IMR-90 (cell line): ENCODE data around the gene IFIT1B. TPM values are rescaled to one million over a fixed set of nuclear protein-coding genes. Genes with fewer than 3 reads are reported as not detected.

ENCODE experiments used
- ATAC-seq: fragments of 200-7000 bp; cut with Tn5 transposase; 2 replicates; pipeline ENCODE4 v1.9.1; 2020; ENCODE audit warnings: low read depth, mild to moderate bottlenecking, moderate library complexity
- BruUV-seq: library from RNA; stranded (reverse); fragments of 400-500 nt; replicated peaks from 2 replicates; lab custom pipeline; 2021; lab: Mats Ljungman, UMichigan
- CTCF ChIA-PET: fragments of 300-600 bp; formaldehyde crosslinking; extraction: SDS; loops from one replicate; lab custom pipeline; 2021; ENCODE audit warnings: antibody characterized with exemption; lab: Yijun Ruan, JAX
- POLR2A ChIA-PET: fragments of 300-600 bp; sonication (Branson Sonifier 250); formaldehyde crosslinking; loops from one replicate; lab custom pipeline; 2022; ENCODE audit warnings: antibody characterized with exemption; ENCODE audit not compliant: unreplicated experiment; lab: Charles Lee
- DNase-seq: peaks from one replicate; pipeline ENCODE4 v3.0.0; 2013
- H2AFZ ChIP-seq: replicated peaks from 2 replicates; pipeline ENCODE3; 2013; ENCODE audit warnings: low read length, mild to moderate bottlenecking; ENCODE audit not compliant: poor library complexity
- H2AK5ac ChIP-seq: 2 replicates; pipeline ENCODE4 v1.6.1; 2013; ENCODE audit warnings: low read depth, low read length, inconsistent platforms
- H2AK9ac ChIP-seq: replicated peaks from 2 replicates; pipeline ENCODE3; 2013; ENCODE audit warnings: mild to moderate bottlenecking, low read depth, low read length, moderate library complexity; ENCODE audit not compliant: poor library complexity
- H2BK120ac ChIP-seq: 2 replicates; pipeline ENCODE4 v1.6.1; 2013; ENCODE audit warnings: low read depth, low read length, inconsistent platforms
- H2BK15ac ChIP-seq: 3 replicates; pipeline ENCODE4 v1.6.1; 2013; ENCODE audit warnings: low read depth, low read length, inconsistent platforms
- H2BK20ac ChIP-seq: 2 replicates; pipeline ENCODE4 v1.6.1; 2013; ENCODE audit warnings: low read depth, mild to moderate bottlenecking, inconsistent platforms, low read length, moderate library complexity
- H2BK5ac ChIP-seq: 2 replicates; pipeline ENCODE4 v1.6.1; 2013; ENCODE audit warnings: mild to moderate bottlenecking, low read depth, low read length, inconsistent platforms; ENCODE audit not compliant: poor library complexity, severe bottlenecking
- H3K14ac ChIP-seq: replicated peaks from 2 replicates; pipeline ENCODE4 v1.6.1; 2013; ENCODE audit warnings: low read depth, low read length, inconsistent platforms
- H3K18ac ChIP-seq: 2 replicates; pipeline ENCODE4 v1.6.1; 2013; ENCODE audit warnings: low read depth, low read length, control low read depth
- H3K23ac ChIP-seq: 2 replicates; pipeline ENCODE4 v1.6.1; 2013; ENCODE audit warnings: low read depth, low read length, inconsistent platforms
- H3K27ac ChIP-seq: 2 replicates; pipeline ENCODE4 v1.5.1; 2013; ENCODE audit warnings: mild to moderate bottlenecking, control low read depth, low read length; ENCODE audit not compliant: insufficient read depth
- H3K27me3 ChIP-seq: 2 replicates; pipeline ENCODE4 v1.6.1; 2013; ENCODE audit warnings: low read length; ENCODE audit not compliant: control insufficient read depth, insufficient read depth
- H3K36me3 ChIP-seq: 2 replicates; pipeline ENCODE4 v1.6.1; 2013; ENCODE audit warnings: low read length, mixed read lengths; ENCODE audit not compliant: control insufficient read depth, insufficient read depth
- H3K4ac ChIP-seq: 2 replicates; pipeline ENCODE4 v1.6.1; 2013; ENCODE audit warnings: low read depth, low read length, inconsistent platforms
- H3K4me1 ChIP-seq: 2 replicates; pipeline ENCODE4 v1.6.1; 2013; ENCODE audit warnings: low read length, mixed read lengths; ENCODE audit not compliant: control insufficient read depth, insufficient read depth
- H3K4me2 ChIP-seq: 2 replicates; pipeline ENCODE4 v1.6.1; 2013; ENCODE audit warnings: low read depth, mild to moderate bottlenecking, control low read depth, low read length, moderate library complexity
- H3K4me3 ChIP-seq: 2 replicates; pipeline ENCODE4 v1.5.1; 2013; ENCODE audit warnings: low read depth, mild to moderate bottlenecking, control low read depth, low read length, moderate library complexity; ENCODE audit not compliant: insufficient read depth
- H3K56ac ChIP-seq: 2 replicates; pipeline ENCODE4 v1.6.1; 2013; ENCODE audit warnings: low read length, inconsistent platforms; ENCODE audit not compliant: insufficient read depth; ENCODE audit errors: extremely low read depth
- H3K79me1 ChIP-seq, 2 experiments: 2 replicates each; pipeline ENCODE4 v1.6.1; 2013; ENCODE audit warnings: low read length in 2 of 2, inconsistent platforms in 1 of 2, low read depth in 1 of 2
- H3K9ac ChIP-seq: 2 replicates; pipeline ENCODE4 v1.6.1; 2013; ENCODE audit warnings: low read depth, low read length, control low read depth
- H3K9me1 ChIP-seq: 2 replicates; pipeline ENCODE4 v1.6.1; 2013; ENCODE audit warnings: low read length, inconsistent platforms; ENCODE audit not compliant: insufficient read depth
- H3K9me3 ChIP-seq: 2 replicates; pipeline ENCODE4 v1.6.1; 2013; ENCODE audit warnings: low read length; ENCODE audit not compliant: control insufficient read depth, insufficient read depth
- H4K20me1 ChIP-seq: 2 replicates; pipeline ENCODE4 v1.6.1; 2013; ENCODE audit warnings: low read length, inconsistent platforms; ENCODE audit not compliant: insufficient read depth
- H4K5ac ChIP-seq: 2 replicates; pipeline ENCODE4 v1.6.1; 2013; ENCODE audit warnings: mild to moderate bottlenecking, low read depth, low read length, control low read depth
- H4K8ac ChIP-seq, 2 experiments: 2 replicates each; pipeline ENCODE4 v1.6.1; 2013; ENCODE audit warnings: low read depth in 2 of 2, low read length in 2 of 2, control low read depth in 1 of 2, inconsistent platforms in 1 of 2
- H4K91ac ChIP-seq: 2 replicates; pipeline ENCODE4 v1.6.1; 2013; ENCODE audit warnings: low read depth, low read length, inconsistent platforms; ENCODE audit not compliant: insufficient read depth
- BHLHE40 ChIP-seq: fragments of 150-350 bp; IDR thresholded peaks from 2 replicates; pipeline ENCODE4 v1.6.1; 2016; ENCODE audit warnings: mild to moderate bottlenecking, low read depth, low read length
- CEBPB ChIP-seq: IDR thresholded peaks from 2 replicates; pipeline ENCODE4 v1.6.1; 2012; ENCODE audit warnings: low read depth, low read length, improper control_type of control experiment
- MAFK ChIP-seq: IDR thresholded peaks from 2 replicates; pipeline ENCODE4 v1.6.1; 2012; ENCODE audit warnings: low read depth, low read length, improper control_type of control experiment
- MXI1 ChIP-seq: IDR thresholded peaks from 2 replicates; pipeline ENCODE4 v1.6.1; 2012; ENCODE audit warnings: low read depth, mild to moderate bottlenecking, low read length, moderate library complexity, borderline replicate concordance
- POLR2A ChIP-seq: IDR thresholded peaks from 2 replicates; pipeline ENCODE4 v1.6.1; 2012; ENCODE audit warnings: mild to moderate bottlenecking, low read depth, low read length
- RAD21 ChIP-seq: IDR thresholded peaks from 2 replicates; pipeline ENCODE4 v1.6.1; 2012; ENCODE audit warnings: low read length, improper control_type of control experiment
- RCOR1 ChIP-seq: IDR thresholded peaks from 2 replicates; pipeline ENCODE4 v1.6.1; 2012; ENCODE audit warnings: mild to moderate bottlenecking, low read length, improper control_type of control experiment; ENCODE audit not compliant: insufficient replicate concordance
- WGBS, 2 experiments: methylation state at CpG; one replicate each; pipeline versions ENCODE4 v1.1.5 to v1.1.7; 2013; ENCODE audit warnings: missing lambda C conversion rate in 2 of 2; ENCODE audit not compliant: insufficient read length in 1 of 2; ENCODE audit errors: extremely low coverage in 2 of 2; 5-methylcytosine and 5-hydroxymethylcytosine counted together
- dilution Hi-C: fragments of 300-500 bp; cut with HindIII; formaldehyde crosslinking; loops from one replicate; pipeline ENCODE4 v1.14.3; 2018; ENCODE audit warnings: low sequenced_read_pairs; ENCODE audit not compliant: unreplicated experiment
- in situ Hi-C: fragments of 300-500 bp; cut with MboI; formaldehyde crosslinking; loops from 3 replicates; pipeline ENCODE4 v1.14.3; 2019; ENCODE audit warnings: low sequenced_read_pairs, inconsistent platforms, mixed read lengths
- intact Hi-C: fragments of 100-400 bp; cut with micrococcal nuclease; formaldehyde crosslinking; loops from 2 replicates; pipeline ENCODE4 v1.10.0; 2022
- polyA plus RNA-seq, 3 experiments: library from polyadenylated mRNA; depleted of rRNA; stranded (reverse); fragments of >200 nt; gene quantifications; 2 replicates each; pipeline ENCODE4 v1.2.3, GENCODE V29; 2012; ENCODE audit warnings: low replicate concordance in 1 of 3
- total RNA-seq: library from RNA; depleted of rRNA; stranded (reverse); fragments of >200 nt; gene quantifications from 2 replicates; pipeline ENCODE4 v1.2.3, GENCODE V29; 2012

The IFIT1B gene
- total and polyA plus RNA-seq, 2 of the 4 experiments (the other 2 are of a cell fraction) = not detected

- Histone ChIP-seq H2AK5ac (no peak overlapping the region), H3K56ac (no peak overlapping the region), H4K20me1 (no peaks in the 10 kb centered on the region), H3K9ac (no peak overlapping the region), H3K4ac (no peak overlapping the region), H3K36me3 (peaks cover 4% of the 10 kb centered on the region; the same call in 1 of the 2 replicates), H4K8ac (no peak overlapping the region), H3K27ac (no peak overlapping the region), H3K4me3 (no peak overlapping the region), H3K27me3 (no peaks in the 10 kb centered on the region), H4K5ac (no peak overlapping the region), H3K9me1 (no peaks in the 10 kb centered on the region), H2AFZ (no peak overlapping the region), H3K9me3 (no peaks in the 10 kb centered on the region), H2BK5ac (no peak overlapping the region), H3K4me2 (no peak overlapping the region), H3K23ac (no peak overlapping the region), H2BK15ac (no peak overlapping the region), H3K79me1 (no peaks in the 10 kb centered on the region), H2AK9ac (no peak overlapping the region), H3K14ac (no peak overlapping the region), H4K91ac (no peak overlapping the region), H3K18ac (no peak overlapping the region), H2BK120ac (no peak overlapping the region), H3K4me1 (peaks cover 1% of the 10 kb centered on the region; the same call in 1 of the 2 replicates), H2BK20ac (no peak overlapping the region)
- TF ChIP-seq MAFK (no peak), BHLHE40 (no peak), RCOR1 (no peak), MXI1 (no peak), POLR2A (no peak), RAD21 (no peak), CEBPB (no peak)
- intact Hi-C loops (no loop called here), dilution Hi-C loops (no loop called here), in situ Hi-C loops (no loop called here)
- no TSS peak for BruUV-seq
- no peak for ATAC-seq
- ChIA-PET CTCF (no interaction called here), POLR2A (no interaction called here)
- no peak for DNase-seq
- WGBS, 2 experiments = no CpG with 5 or more reads among the region's 2 CpGs
Observed at GRCh38 chr10:89403043-89403442, 25.2 kb downstream of the IFIT1B start.
